AG10803 (cell line): ENCODE measurements around the gene FAM81B.
"Not testable (repeated sequence)": the region's sequence is repeated elsewhere in the genome, so short reads cannot be mapped to it uniquely, and the experiment has no call there.

Experiments used
- DNase-seq: peaks from one replicate; pipeline ENCODE4 v3.0.0; 2010; ENCODE audit warnings: low read depth
- H3K4me3 ChIP-seq: 2 replicates; pipeline ENCODE4 v1.5.1; 2011; ENCODE audit warnings: mild to moderate bottlenecking, low read length, control low read depth
- CTCF ChIP-seq: conservative IDR thresholded peaks from 2 replicates; pipeline ENCODE4 v1.5.1; 2011; ENCODE audit warnings: mild to moderate bottlenecking, low read length, control low read depth, inconsistent platforms

The FAM81B gene

GRCh38 chr5:95384485-95385213, 6.5 kb upstream of the FAM81B start:
- DNase-seq, result no peak
- no peak for TF ChIP-seq CTCF
- H3K4me3 ChIP-seq, result no peak overlapping the region

- no peak for DNase-seq
- TF ChIP-seq CTCF, result no peak
These were observed 5.8 kb upstream of the FAM81B start for GRCh38 chr5:95385334-95385733.

GRCh38 chr5:95391965-95392364, 799 bp downstream of the FAM81B start:
- DNase-seq, H3K4me3 ChIP-seq: not testable (repeated sequence)

More at GRCh38 chr5:95385334-95385733, 5.8 kb upstream of the FAM81B start:
- H3K4me3 ChIP-seq, result no peak overlapping the region

GRCh38 chr5:95392593-95393182, 1.5 kb downstream of the FAM81B start:
- DNase-seq, result peak; percentile 15
- no peak for TF ChIP-seq CTCF
- H3K4me3 ChIP-seq, result no peak overlapping the region

GRCh38 chr5:95393279-95393678, 2.1 kb downstream of the FAM81B start:
- TF ChIP-seq CTCF, result no peak
- H3K4me3 ChIP-seq, result no peak overlapping the region
- DNase-seq, result no peak

GRCh38 chr5:95398989-95399388, 7.8 kb downstream of the FAM81B start:
- no peak for DNase-seq
- no peak for TF ChIP-seq CTCF

GRCh38 chr5:95401626-95402025, 10.5 kb downstream of the FAM81B start:
- no peak for DNase-seq
- no peak overlapping the region for H3K4me3 ChIP-seq
- TF ChIP-seq CTCF, result no peak

More at GRCh38 chr5:95398989-95399388, 7.8 kb downstream of the FAM81B start:
- H3K4me3 ChIP-seq, result no peak overlapping the region
